Measurements from ENCODE around the gene UNC5C.

Gene UNC5C

DNA sequence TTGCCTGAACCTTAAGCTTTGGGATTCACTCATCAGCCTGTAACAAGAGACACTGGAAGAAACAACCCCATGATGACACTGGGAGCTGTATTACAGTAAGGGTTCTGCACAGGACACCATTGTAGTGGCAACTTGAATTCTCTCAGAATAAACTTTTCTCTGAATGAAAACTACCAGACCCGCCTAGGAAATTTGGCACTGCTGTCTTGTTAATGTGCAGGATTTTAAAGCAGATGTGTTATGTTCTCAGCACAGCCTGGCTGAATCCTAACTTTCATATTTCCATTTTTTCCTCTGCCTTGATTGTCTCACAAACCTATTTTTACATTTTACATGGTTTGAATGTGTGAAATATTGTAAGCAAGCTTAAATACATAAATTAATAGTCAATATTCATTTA, 253.6 kb downstream of the UNC5C start:
- Histone ChIP-seq H3K27ac (no peak overlapping the region), H3K4me3 (ENCODE audit: low read depth in 1 of 2, low read length in 1 of 2) (no peak overlapping the region), H3K36me3 (no peaks in the 10 kb centered on the region), H3K4me1 (ENCODE audit: control insufficient read depth in 1 of 2, insufficient read depth in 1 of 2, low read depth in 1 of 2, low read length in 1 of 2) (no peaks in the 10 kb centered on the region), H3K9me3 (no peaks in the 10 kb centered on the region), H3K27me3 (no peaks in the 10 kb centered on the region)
- TF ChIP-seq, protein P1, sequence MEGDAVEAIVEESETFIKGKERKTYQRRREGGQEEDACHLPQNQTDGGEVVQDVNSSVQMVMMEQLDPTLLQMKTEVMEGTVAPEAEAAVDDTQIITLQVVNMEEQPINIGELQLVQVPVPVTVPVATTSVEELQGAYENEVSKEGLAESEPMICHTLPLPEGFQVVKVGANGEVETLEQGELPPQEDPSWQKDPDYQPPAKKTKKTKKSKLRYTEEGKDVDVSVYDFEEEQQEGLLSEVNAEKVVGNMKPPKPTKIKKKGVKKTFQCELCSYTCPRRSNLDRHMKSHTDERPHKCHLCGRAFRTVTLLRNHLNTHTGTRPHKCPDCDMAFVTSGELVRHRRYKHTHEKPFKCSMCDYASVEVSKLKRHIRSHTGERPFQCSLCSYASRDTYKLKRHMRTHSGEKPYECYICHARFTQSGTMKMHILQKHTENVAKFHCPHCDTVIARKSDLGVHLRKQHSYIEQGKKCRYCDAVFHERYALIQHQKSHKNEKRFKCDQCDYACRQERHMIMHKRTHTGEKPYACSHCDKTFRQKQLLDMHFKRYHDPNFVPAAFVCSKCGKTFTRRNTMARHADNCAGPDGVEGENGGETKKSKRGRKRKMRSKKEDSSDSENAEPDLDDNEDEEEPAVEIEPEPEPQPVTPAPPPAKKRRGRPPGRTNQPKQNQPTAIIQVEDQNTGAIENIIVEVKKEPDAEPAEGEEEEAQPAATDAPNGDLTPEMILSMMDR (IDR thresholded peaks at IDR 0.05) = no peak

DNA sequence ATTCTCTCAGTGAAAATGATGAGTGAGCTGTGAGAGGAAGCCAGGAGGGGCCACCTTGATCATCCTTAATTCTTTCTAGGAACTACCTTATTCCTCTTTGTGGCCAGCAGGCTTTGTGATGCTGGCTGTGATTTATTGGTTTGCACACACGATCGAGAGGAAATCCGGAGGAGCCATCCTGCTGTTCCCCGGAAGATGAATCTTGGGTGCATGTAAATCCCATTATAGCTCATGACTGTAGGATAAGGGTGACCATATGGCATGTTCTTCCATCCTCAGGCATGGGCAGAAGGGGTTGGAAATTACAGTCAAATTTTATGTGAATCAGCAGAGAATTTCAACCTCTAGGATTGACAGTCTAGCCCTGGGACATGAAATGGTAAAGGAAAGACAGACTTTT, 254.5 kb downstream of the UNC5C start:
- Histone ChIP-seq H3K9me3 (no peaks in the 10 kb centered on the region), H3K4me1 (ENCODE audit: control insufficient read depth in 1 of 2, insufficient read depth in 1 of 2, low read depth in 1 of 2, low read length in 1 of 2) (no peaks in the 10 kb centered on the region), H3K4me3 (ENCODE audit: low read depth in 1 of 2, low read length in 1 of 2) (no peak overlapping the region), H3K27ac (no peak overlapping the region), H3K27me3 (no peaks in the 10 kb centered on the region), H3K36me3 (no peaks in the 10 kb centered on the region)
- TF ChIP-seq, protein P1 (IDR thresholded peaks at IDR 0.05) = no peak

DNA sequence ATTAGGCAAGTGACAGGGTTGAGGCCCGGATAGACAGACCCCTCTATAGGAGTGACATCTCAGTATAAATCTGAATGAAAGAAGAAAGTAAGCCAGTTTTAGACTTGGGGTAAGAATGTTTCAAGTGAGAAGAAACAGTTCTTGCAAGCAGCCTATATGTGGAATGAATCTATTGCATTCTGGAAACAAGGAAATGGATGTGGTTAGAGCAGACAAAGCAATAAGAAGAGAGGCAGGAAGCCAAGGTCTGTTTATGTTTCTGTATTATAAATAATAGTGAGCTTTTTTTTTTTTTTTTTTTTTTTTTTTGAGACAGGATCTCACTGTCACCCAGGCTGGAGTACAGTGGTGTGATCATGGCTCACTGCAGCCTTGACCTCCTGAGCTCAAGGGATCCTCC, 255.8 kb downstream of the UNC5C start:
- H3K9me3 ChIP-seq = no peaks in the 10 kb centered on the region
- no peaks in the 10 kb centered on the region for H3K27me3 ChIP-seq
- no peaks in the 10 kb centered on the region for H3K36me3 ChIP-seq
- H3K27ac ChIP-seq = no peak overlapping the region
- TF ChIP-seq, protein P1 (IDR thresholded peaks at IDR 0.05) = no peak
- H3K4me3 ChIP-seq (ENCODE audit: low read depth in 1 of 2, low read length in 1 of 2) = no peak overlapping the region
- no peaks in the 10 kb centered on the region for H3K4me1 ChIP-seq (ENCODE audit: control insufficient read depth in 1 of 2, insufficient read depth in 1 of 2, low read depth in 1 of 2, low read length in 1 of 2)

DNA sequence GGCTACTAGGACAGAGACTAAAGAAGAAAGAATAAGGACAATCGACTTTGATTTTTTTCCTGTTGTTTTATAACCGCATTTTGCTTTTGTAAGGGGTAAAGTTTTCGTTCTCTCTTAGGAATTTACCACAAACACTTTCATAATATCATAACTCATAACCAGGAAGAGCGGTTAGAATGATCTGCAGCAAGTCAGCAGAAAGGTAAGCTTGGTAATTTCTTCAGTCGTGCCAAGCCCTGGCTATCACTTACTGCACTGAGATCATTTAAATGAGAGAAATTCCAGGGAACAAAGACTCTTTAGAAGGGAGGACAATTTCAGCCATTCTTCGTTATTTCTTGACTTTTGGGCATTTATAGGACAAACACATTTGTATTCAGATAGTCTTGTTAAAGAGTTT, 258.1 kb downstream of the UNC5C start:
- H3K4me1 ChIP-seq (ENCODE audit: control insufficient read depth in 1 of 2, insufficient read depth in 1 of 2, low read depth in 1 of 2, low read length in 1 of 2) = no peaks in the 10 kb centered on the region
- TF ChIP-seq, protein P1 (IDR thresholded peaks at IDR 0.05) = no peak
- H3K27me3 ChIP-seq = no peaks in the 10 kb centered on the region
- no peak overlapping the region for H3K4me3 ChIP-seq (ENCODE audit: low read depth in 1 of 2, low read length in 1 of 2)
- H3K27ac ChIP-seq = no peak overlapping the region
- H3K36me3 ChIP-seq = no peaks in the 10 kb centered on the region
- H3K9me3 ChIP-seq = no peaks in the 10 kb centered on the region

DNA sequence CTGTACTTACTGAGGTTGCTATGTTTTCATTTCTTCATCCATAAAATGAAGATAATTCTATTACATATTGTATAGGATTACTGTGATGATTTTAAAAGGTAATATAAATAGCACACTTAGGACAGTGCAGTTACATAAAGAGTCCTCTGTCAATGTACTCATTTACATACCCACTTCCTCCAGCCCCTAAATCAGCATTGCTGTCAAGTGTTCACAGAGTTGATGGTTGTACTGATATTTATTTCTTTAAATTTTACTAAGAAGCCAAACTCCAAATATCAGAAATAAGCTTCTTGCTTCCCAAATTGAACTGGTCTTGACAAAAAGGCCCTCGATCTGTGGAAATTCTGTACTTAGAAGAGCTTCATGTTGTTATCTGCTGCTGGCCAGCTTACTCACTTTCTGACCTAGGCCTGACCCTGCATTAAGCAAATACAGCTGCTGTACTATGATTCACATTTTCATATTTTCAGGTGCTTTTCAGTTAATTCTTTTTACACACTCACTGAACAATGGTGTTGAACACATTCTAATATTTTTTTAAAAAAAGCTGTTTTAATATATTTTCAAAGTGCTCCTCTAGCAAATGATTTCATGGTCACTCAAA, 259.6 kb downstream of the UNC5C start:
- Histone ChIP-seq H3K9me3 (no peaks in the 10 kb centered on the region), H3K27me3 (no peaks in the 10 kb centered on the region), H3K36me3 (no peaks in the 10 kb centered on the region), H3K27ac (no peak overlapping the region), H3K4me3 (ENCODE audit: low read depth in 1 of 2, low read length in 1 of 2) (no peak overlapping the region), H3K4me1 (ENCODE audit: control insufficient read depth in 1 of 2, insufficient read depth in 1 of 2, low read depth in 1 of 2, low read length in 1 of 2) (no peaks in the 10 kb centered on the region)
- TF ChIP-seq, protein P1 (IDR thresholded peaks at IDR 0.05) = no peak

DNA sequence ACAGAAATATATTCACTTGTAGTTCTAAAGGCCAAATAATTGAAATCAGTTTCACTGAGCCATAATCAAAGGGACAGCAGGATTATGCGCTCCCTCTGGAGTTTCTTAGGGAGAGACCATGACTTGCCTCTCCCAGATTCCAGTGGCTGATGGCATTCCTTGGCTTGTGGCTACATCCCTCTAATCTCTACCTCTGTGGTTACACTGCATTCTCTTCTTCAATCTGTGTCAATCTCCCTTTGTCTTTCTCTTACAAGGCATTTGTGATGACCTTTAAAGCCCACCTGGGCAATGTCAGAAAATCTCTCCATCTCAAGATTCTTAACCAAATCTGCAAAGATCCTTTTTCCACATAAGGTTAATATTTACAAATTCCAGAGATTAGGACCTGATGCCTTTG, 260.2 kb downstream of the UNC5C start:
- no peaks in the 10 kb centered on the region for H3K9me3 ChIP-seq
- no peaks in the 10 kb centered on the region for H3K36me3 ChIP-seq
- H3K27ac ChIP-seq = no peak overlapping the region
- H3K4me1 ChIP-seq (ENCODE audit: control insufficient read depth in 1 of 2, insufficient read depth in 1 of 2, low read depth in 1 of 2, low read length in 1 of 2) = no peaks in the 10 kb centered on the region
- no peak overlapping the region for H3K4me3 ChIP-seq (ENCODE audit: low read depth in 1 of 2, low read length in 1 of 2)
- no peaks in the 10 kb centered on the region for H3K27me3 ChIP-seq
- TF ChIP-seq, protein P1 (IDR thresholded peaks at IDR 0.05) = no peak
